Measurements from ENCODE around the gene BMP10.

The BMP10 gene

GRCh38 chr2:68908392-68908970 is 37.3 kb upstream of the BMP10 start:
- Histone ChIP-seq H3K27me3 (ENCODE audit: insufficient read depth, low read depth) (no peaks in the 10 kb centered on the region), H3K4me3 (IDR thresholded peaks at IDR 0.05; ENCODE audit: insufficient read depth, low read depth, low read length) (peak overlapping the region; percentile 45), H3K4me2 (peak overlapping the region; percentile 63), H2AFZ (ENCODE audit: low read depth) (peak overlapping the region; percentile 54), H3K9ac (peak overlapping the region; percentile 86), H3K36me3 (ENCODE audit: insufficient read depth) (no peaks in the 10 kb centered on the region), H3K4me1 (ENCODE audit: low read depth, poor library complexity, severe bottlenecking) (peaks cover 58% of the 10 kb centered on the region), H3K79me2 (ENCODE audit: insufficient read depth, low read depth) (no peaks in the 10 kb centered on the region), H3K27ac (peak overlapping the region; percentile 96), H4K20me1 (ENCODE audit: insufficient read depth) (no peaks in the 10 kb centered on the region)
- TF ChIP-seq, protein P1, sequence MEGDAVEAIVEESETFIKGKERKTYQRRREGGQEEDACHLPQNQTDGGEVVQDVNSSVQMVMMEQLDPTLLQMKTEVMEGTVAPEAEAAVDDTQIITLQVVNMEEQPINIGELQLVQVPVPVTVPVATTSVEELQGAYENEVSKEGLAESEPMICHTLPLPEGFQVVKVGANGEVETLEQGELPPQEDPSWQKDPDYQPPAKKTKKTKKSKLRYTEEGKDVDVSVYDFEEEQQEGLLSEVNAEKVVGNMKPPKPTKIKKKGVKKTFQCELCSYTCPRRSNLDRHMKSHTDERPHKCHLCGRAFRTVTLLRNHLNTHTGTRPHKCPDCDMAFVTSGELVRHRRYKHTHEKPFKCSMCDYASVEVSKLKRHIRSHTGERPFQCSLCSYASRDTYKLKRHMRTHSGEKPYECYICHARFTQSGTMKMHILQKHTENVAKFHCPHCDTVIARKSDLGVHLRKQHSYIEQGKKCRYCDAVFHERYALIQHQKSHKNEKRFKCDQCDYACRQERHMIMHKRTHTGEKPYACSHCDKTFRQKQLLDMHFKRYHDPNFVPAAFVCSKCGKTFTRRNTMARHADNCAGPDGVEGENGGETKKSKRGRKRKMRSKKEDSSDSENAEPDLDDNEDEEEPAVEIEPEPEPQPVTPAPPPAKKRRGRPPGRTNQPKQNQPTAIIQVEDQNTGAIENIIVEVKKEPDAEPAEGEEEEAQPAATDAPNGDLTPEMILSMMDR (conservative IDR thresholded peaks at IDR 0.05; ENCODE audit: low read depth, low read length): no peak

DNA sequence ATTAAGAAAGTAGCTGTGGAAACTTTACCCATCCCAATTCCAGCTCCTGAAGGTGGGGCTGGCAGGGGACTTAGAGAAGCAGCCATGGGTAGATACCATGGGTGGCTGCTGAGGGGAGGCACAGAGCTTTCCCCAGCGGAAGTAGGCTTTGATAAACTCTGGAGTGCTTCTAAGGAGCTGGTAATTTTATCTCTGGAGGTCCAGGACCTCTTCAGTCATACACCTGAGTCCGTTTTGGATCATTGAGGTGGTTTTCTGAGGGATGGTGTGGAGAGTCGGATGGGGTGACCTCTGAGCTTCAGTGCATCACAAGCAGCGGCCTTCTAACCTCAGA is 36.7 kb upstream of the BMP10 start:
- no peaks in the 10 kb centered on the region for H3K27me3 ChIP-seq (ENCODE audit: insufficient read depth, low read depth)
- H3K36me3 ChIP-seq (ENCODE audit: insufficient read depth): no peaks in the 10 kb centered on the region
- H3K79me2 ChIP-seq (ENCODE audit: insufficient read depth, low read depth): no peaks in the 10 kb centered on the region
- peak overlapping the region; percentile 86; the same call in 1 of the 2 replicates for H3K9ac ChIP-seq
- peak overlapping the region; percentile 63 for H3K4me2 ChIP-seq
- TF ChIP-seq, protein P1 (conservative IDR thresholded peaks at IDR 0.05; ENCODE audit: low read depth, low read length): no peak
- H3K27ac ChIP-seq: peak overlapping the region; percentile 96
- H2AFZ ChIP-seq (ENCODE audit: low read depth): peak overlapping the region; percentile 54
- H4K20me1 ChIP-seq (ENCODE audit: insufficient read depth): no peaks in the 10 kb centered on the region
- peaks cover 58% of the 10 kb centered on the region for H3K4me1 ChIP-seq (ENCODE audit: low read depth, poor library complexity, severe bottlenecking)
- H3K4me3 ChIP-seq (IDR thresholded peaks at IDR 0.05; ENCODE audit: insufficient read depth, low read depth, low read length): peak overlapping the region; percentile 45

- Histone ChIP-seq H3K4me3 (IDR thresholded peaks at IDR 0.05; ENCODE audit: insufficient read depth, low read depth, low read length) (peak overlapping the region; percentile 45), H4K20me1 (ENCODE audit: insufficient read depth) (no peaks in the 10 kb centered on the region), H3K4me1 (ENCODE audit: low read depth, poor library complexity, severe bottlenecking) (peaks cover 53% of the 10 kb centered on the region), H3K27me3 (ENCODE audit: insufficient read depth, low read depth) (no peaks in the 10 kb centered on the region), H3K9ac (peak overlapping the region; percentile 86; the same call in 1 of the 2 replicates), H3K36me3 (ENCODE audit: insufficient read depth) (no peaks in the 10 kb centered on the region), H3K27ac (peak overlapping the region; percentile 96), H3K4me2 (peak overlapping the region; percentile 63; the same call in 1 of the 2 replicates), H3K79me2 (ENCODE audit: insufficient read depth, low read depth) (no peaks in the 10 kb centered on the region), H2AFZ (ENCODE audit: low read depth) (peak overlapping the region; percentile 54)
- TF ChIP-seq, protein P1 (conservative IDR thresholded peaks at IDR 0.05; ENCODE audit: low read depth, low read length): no peak
Measured at GRCh38 chr2:68907232-68907919, 36.2 kb upstream of the BMP10 start.

DNA sequence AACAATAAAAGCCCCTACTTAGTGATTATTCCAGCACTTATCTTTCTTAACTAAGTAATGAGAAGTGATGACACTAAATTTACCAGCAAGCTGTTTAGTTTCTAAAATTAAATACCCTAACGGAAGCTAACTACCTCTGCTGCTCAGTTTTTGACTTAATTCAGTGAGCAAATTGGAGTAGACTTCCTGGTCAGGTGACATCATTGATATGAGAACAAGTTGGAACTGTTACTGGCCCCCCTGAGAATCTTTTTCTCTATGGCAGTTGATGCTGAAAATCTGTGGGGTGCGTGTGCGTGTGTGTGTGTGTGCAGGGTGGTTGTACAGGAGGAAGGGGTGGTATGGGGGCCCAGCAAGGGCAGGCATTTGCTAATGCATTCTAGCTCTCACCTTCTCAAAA is 35.5 kb upstream of the BMP10 start:
- Histone ChIP-seq H3K27ac (no peak overlapping the region), H3K4me3 (IDR thresholded peaks at IDR 0.05; ENCODE audit: insufficient read depth, low read depth, low read length) (no peak overlapping the region), H3K79me2 (ENCODE audit: insufficient read depth, low read depth) (no peaks in the 10 kb centered on the region), H4K20me1 (ENCODE audit: insufficient read depth) (no peaks in the 10 kb centered on the region), H2AFZ (ENCODE audit: low read depth) (no peak overlapping the region), H3K27me3 (ENCODE audit: insufficient read depth, low read depth) (no peaks in the 10 kb centered on the region), H3K9ac (no peak overlapping the region), H3K4me2 (no peak overlapping the region), H3K36me3 (ENCODE audit: insufficient read depth) (no peaks in the 10 kb centered on the region), H3K4me1 (ENCODE audit: low read depth, poor library complexity, severe bottlenecking) (peaks cover 47% of the 10 kb centered on the region)
- TF ChIP-seq, protein P1 (conservative IDR thresholded peaks at IDR 0.05; ENCODE audit: low read depth, low read length): no peak

All from KMS-11 (cell line).